ENCODE data around the gene GALNT13. TPM values are rescaled to one million over a fixed set of nuclear protein-coding genes. Genes with fewer than 3 reads are reported as not detected.

GALNT13 gene
- total RNA-seq, 1 donor from 2014 or later = 2.0 TPM

GRCh38 chr2:154133823-154134222, 262.1 kb downstream of the GALNT13 start:
- FAIRE-seq = no peak
- Mint-ChIP-seq H3K27me3 (ENCODE audit: low read depth, unreplicated experiment) (no peaks in the 10 kb centered on the region), H3K36me3 (ENCODE audit: low read depth, unreplicated experiment) (no peaks in the 10 kb centered on the region), H3K4me3 (ENCODE audit: unreplicated experiment) (no peak overlapping the region), H3K27ac (ENCODE audit: unreplicated experiment) (no peak overlapping the region), H3K9me3 (ENCODE audit: unreplicated experiment) (no peaks in the 10 kb centered on the region), H3K4me1 (ENCODE audit: low read depth, unreplicated experiment) (no peaks in the 10 kb centered on the region)
- Histone ChIP-seq H3K9ac (ENCODE audit: low read length) (no peak overlapping the region), H3K4me1 (ENCODE audit: insufficient read depth, low read length) (no peaks in the 10 kb centered on the region), H3K27ac (ENCODE audit: low read depth, low read length) (no peak overlapping the region), H3K36me3 (ENCODE audit: insufficient read depth, low read length) (no peaks in the 10 kb centered on the region), H3K4me3 (ENCODE audit: insufficient read depth, low read depth, low read length) (no peak overlapping the region), H2AFZ (ENCODE audit: low read depth, low read length) (no peak overlapping the region), H3K79me2 (ENCODE audit: insufficient read depth, low read length) (no peaks in the 10 kb centered on the region), H3K4me2 (ENCODE audit: low read length) (no peak overlapping the region), H3K9me3 (ENCODE audit: insufficient read depth, low read depth, low read length) (no peaks in the 10 kb centered on the region), H3K27me3 (ENCODE audit: insufficient read depth, low read length) (no peaks in the 10 kb centered on the region), H4K20me1 (ENCODE audit: insufficient read depth, low read length) (no peaks in the 10 kb centered on the region)
- TF ChIP-seq CTCF (IDR thresholded peaks at IDR 0.05; ENCODE audit: insufficient read depth, low read depth, low read length) (no peak), EZH2 (IDR thresholded peaks at IDR 0.05; ENCODE audit: insufficient read depth, low read length) (no peak)
- no peak for DNase-seq (ENCODE audit: low read depth)

GRCh38 chr2:154140249-154141025, 268.7 kb downstream of the GALNT13 start:
- Mint-ChIP-seq H3K9me3 (ENCODE audit: unreplicated experiment) (no peaks in the 10 kb centered on the region), H3K36me3 (ENCODE audit: low read depth, unreplicated experiment) (no peaks in the 10 kb centered on the region), H3K4me3 (ENCODE audit: unreplicated experiment) (no peak overlapping the region), H3K27ac (ENCODE audit: unreplicated experiment) (no peak overlapping the region), H3K4me1 (ENCODE audit: low read depth, unreplicated experiment) (peaks cover 3% of the 10 kb centered on the region), H3K27me3 (ENCODE audit: low read depth, unreplicated experiment) (no peaks in the 10 kb centered on the region)
- Histone ChIP-seq H3K27ac (ENCODE audit: low read depth, low read length) (no peak overlapping the region), H3K9ac (ENCODE audit: low read length) (no peak overlapping the region), H3K27me3 (ENCODE audit: insufficient read depth, low read length) (no peaks in the 10 kb centered on the region), H3K79me2 (ENCODE audit: insufficient read depth, low read length) (no peaks in the 10 kb centered on the region), H3K36me3 (ENCODE audit: insufficient read depth, low read length) (no peaks in the 10 kb centered on the region), H2AFZ (ENCODE audit: low read depth, low read length) (no peak overlapping the region), H3K4me2 (ENCODE audit: low read length) (no peak overlapping the region), H3K4me1 (ENCODE audit: insufficient read depth, low read length) (peaks cover 9% of the 10 kb centered on the region), H4K20me1 (ENCODE audit: insufficient read depth, low read length) (no peaks in the 10 kb centered on the region), H3K4me3 (ENCODE audit: insufficient read depth, low read depth, low read length) (no peak overlapping the region), H3K9me3 (ENCODE audit: insufficient read depth, low read depth, low read length) (no peaks in the 10 kb centered on the region)
- TF ChIP-seq EZH2 (IDR thresholded peaks at IDR 0.05; ENCODE audit: insufficient read depth, low read length) (no peak), CTCF (IDR thresholded peaks at IDR 0.05; ENCODE audit: insufficient read depth, low read depth, low read length) (no peak)
- DNase-seq (ENCODE audit: low read depth) = no peak
- peak; percentile 5 for FAIRE-seq

GRCh38 chr2:154142480-154142879, 270.8 kb downstream of the GALNT13 start:
- Histone ChIP-seq H3K4me2 (ENCODE audit: low read length) (no peak overlapping the region), H3K4me3 (ENCODE audit: insufficient read depth, low read depth, low read length) (no peak overlapping the region), H2AFZ (ENCODE audit: low read depth, low read length) (no peak overlapping the region), H3K36me3 (ENCODE audit: insufficient read depth, low read length) (no peaks in the 10 kb centered on the region), H4K20me1 (ENCODE audit: insufficient read depth, low read length) (no peaks in the 10 kb centered on the region), H3K4me1 (ENCODE audit: insufficient read depth, low read length) (peaks cover 9% of the 10 kb centered on the region), H3K9ac (ENCODE audit: low read length) (no peak overlapping the region), H3K27me3 (ENCODE audit: insufficient read depth, low read length) (no peaks in the 10 kb centered on the region), H3K9me3 (ENCODE audit: insufficient read depth, low read depth, low read length) (no peaks in the 10 kb centered on the region), H3K27ac (ENCODE audit: low read depth, low read length) (no peak overlapping the region), H3K79me2 (ENCODE audit: insufficient read depth, low read length) (no peaks in the 10 kb centered on the region)
- no peak overlapping the region for H3K27ac Mint-ChIP-seq (ENCODE audit: unreplicated experiment)
- TF ChIP-seq CTCF (IDR thresholded peaks at IDR 0.05; ENCODE audit: insufficient read depth, low read depth, low read length) (no peak), EZH2 (IDR thresholded peaks at IDR 0.05; ENCODE audit: insufficient read depth, low read length) (no peak)
- H3K9me3 Mint-ChIP-seq (ENCODE audit: unreplicated experiment) = no peaks in the 10 kb centered on the region
- DNase-seq (ENCODE audit: low read depth) = no peak
- H3K27me3 Mint-ChIP-seq (ENCODE audit: low read depth, unreplicated experiment) = no peaks in the 10 kb centered on the region
- no peaks in the 10 kb centered on the region for H3K36me3 Mint-ChIP-seq (ENCODE audit: low read depth, unreplicated experiment)
- no peak overlapping the region for H3K4me3 Mint-ChIP-seq (ENCODE audit: unreplicated experiment)
- no peak for FAIRE-seq
- peaks cover 3% of the 10 kb centered on the region for H3K4me1 Mint-ChIP-seq (ENCODE audit: low read depth, unreplicated experiment)
